Endothelial cell of umbilical vein (primary cell): Measurements from ENCODE around the gene BRINP2. TPM values are rescaled to one million over a fixed set of nuclear protein-coding genes. Genes with fewer than 3 reads are reported as not detected.

Source experiments
- BruUV-seq: library from RNA; stranded (reverse); fragments of 400-500 nt; replicated peaks from 2 replicates; lab custom pipeline; 2021; lab: Mats Ljungman, UMichigan
- CTCF ChIA-PET: fragments of 300-600, 350-600 bp; sonication (Branson Sonifier 250); formaldehyde crosslinking; loops from one replicate; lab custom pipeline; 2021; ENCODE audit warnings: antibody characterized with exemption, inconsistent platforms; lab: Charles Lee
- POLR2A ChIA-PET: fragments of 300-600, 350-600 bp; sonication (Branson Sonifier 250); formaldehyde crosslinking; loops from one replicate; lab custom pipeline; 2021; ENCODE audit warnings: antibody characterized with exemption, inconsistent platforms; lab: Charles Lee
- DNase-seq: peaks from one replicate; pipeline ENCODE4 v3.0.0-alpha.2; 2011; ENCODE audit warnings: low read depth, low spot score
- FAIRE-seq: peaks from 2 replicates; lab custom pipeline; 2011; peaks lifted over from hg19 to GRCh38; lab: Jason Lieb, UNC
- H2AFZ ChIP-seq: 2 replicates; pipeline ENCODE4 v1.6.0; 2012; ENCODE audit warnings: low read depth, low read length, control low read depth, inconsistent platforms
- H3K27ac ChIP-seq: 2 replicates; pipeline ENCODE4 v1.5.1; 2011; ENCODE audit warnings: low read depth, mild to moderate bottlenecking, control low read depth, low read length, moderate library complexity; ENCODE audit not compliant: insufficient read depth
- H3K27me3 ChIP-seq, 2 experiments: 2 replicates each; pipeline versions ENCODE4 v1.6.0 to v1.6.1; 2011; ENCODE audit warnings: low read length in 2 of 2, mixed read lengths in 1 of 2; ENCODE audit not compliant: control insufficient read depth in 2 of 2, insufficient read depth in 2 of 2
- H3K36me3 ChIP-seq, 2 experiments: 2 replicates in 1 of 2; 3 replicates in 1 of 2; pipeline ENCODE4 v1.5.1; 2011; ENCODE audit warnings: low read length in 2 of 2, mild to moderate bottlenecking in 1 of 2, moderate library complexity in 1 of 2; ENCODE audit not compliant: control insufficient read depth in 2 of 2, insufficient read depth in 2 of 2; ENCODE audit errors: extremely low read depth in 1 of 2
- H3K4me1 ChIP-seq: 3 replicates; pipeline ENCODE4 v1.5.1; 2011; ENCODE audit warnings: mild to moderate bottlenecking, low read length; ENCODE audit not compliant: control insufficient read depth, insufficient read depth; ENCODE audit errors: extremely low read depth
- H3K4me2 ChIP-seq: 2 replicates; pipeline ENCODE4 v1.6.1; 2011; ENCODE audit warnings: low read length, control low read depth, mixed read lengths; ENCODE audit not compliant: insufficient read depth
- H3K4me3 ChIP-seq, 3 experiments: fragments of 200-600 bp in 1 of 3; sonication (generic), shearing (Covaris generic) in 1 of 3; replicated peaks in 1 of 3; 2 replicates each; pipeline ENCODE4 v1.5.1; 2011 to 2016; ENCODE audit warnings: control low read depth in 3 of 3, low read length in 3 of 3, mild to moderate bottlenecking in 2 of 3, inconsistent platforms in 1 of 3, low read depth in 1 of 3, moderate library complexity in 1 of 3; ENCODE audit not compliant: insufficient read depth in 1 of 3
- H3K79me2 ChIP-seq: 2 replicates; pipeline ENCODE4 v1.6.0; 2012; ENCODE audit warnings: low read length, inconsistent platforms; ENCODE audit not compliant: control insufficient read depth, insufficient read depth
- H3K9ac ChIP-seq: replicated peaks from 2 replicates; pipeline ENCODE3; 2011; ENCODE audit warnings: low read length, control low read depth; ENCODE audit not compliant: insufficient read depth; ENCODE audit errors: extremely low read depth
- H3K9me1 ChIP-seq: replicated peaks from 3 replicates; pipeline ENCODE4 v1.6.0; 2011; ENCODE audit warnings: mild to moderate bottlenecking, low read length; ENCODE audit not compliant: control insufficient read depth, insufficient read depth; ENCODE audit errors: extremely low read depth
- H3K9me3 ChIP-seq: replicated peaks from 2 replicates; pipeline ENCODE4 v1.5.1; 2012; ENCODE audit warnings: low read length, inconsistent platforms; ENCODE audit not compliant: control insufficient read depth, insufficient read depth
- H4K20me1 ChIP-seq: replicated peaks from 2 replicates; pipeline ENCODE3; 2011; ENCODE audit warnings: mild to moderate bottlenecking, low read length; ENCODE audit not compliant: control insufficient read depth, insufficient read depth; ENCODE audit errors: extremely low read depth
- CTCF ChIP-seq, 2 donors: IDR thresholded peaks; 1 replicate in 1 of 2; 2 replicates in 1 of 2; pipeline ENCODE4 v1.5.1; 2011; ENCODE audit warnings: low read length in 2 of 2, mild to moderate bottlenecking in 2 of 2, moderate library complexity in 2 of 2, control low read depth in 1 of 2, inconsistent platforms in 1 of 2, low read depth in 1 of 2; ENCODE audit not compliant: insufficient read depth in 1 of 2; ENCODE audit errors: extremely low read depth in 1 of 2
- EZH2 ChIP-seq: IDR thresholded peaks from 2 replicates; pipeline ENCODE4 v1.6.1; 2012; ENCODE audit warnings: borderline replicate concordance, low read depth, mild to moderate bottlenecking, moderate library complexity, low read length, inconsistent platforms; ENCODE audit not compliant: severe bottlenecking
- FOS ChIP-seq: IDR thresholded peaks from 2 replicates; pipeline ENCODE4 v1.6.1; 2011; ENCODE audit warnings: mild to moderate bottlenecking, low read length, moderate library complexity, borderline replicate concordance; ENCODE audit not compliant: insufficient read depth
- GATA2 ChIP-seq: IDR thresholded peaks from 2 replicates; pipeline ENCODE4 v1.7.0; 2011; ENCODE audit warnings: low read depth, mild to moderate bottlenecking, moderate library complexity, mixed read lengths, low read length; ENCODE audit not compliant: insufficient read length, insufficient read depth
- JUN ChIP-seq: IDR thresholded peaks from 2 replicates; pipeline ENCODE4 v1.6.1; 2011; ENCODE audit warnings: borderline replicate concordance, low read depth; ENCODE audit not compliant: insufficient read length, insufficient read depth
- MYC ChIP-seq: IDR thresholded peaks from one replicate; pipeline ENCODE4 v1.6.1; 2011; ENCODE audit warnings: mild to moderate bottlenecking, low read depth, low read length
- POLR2A ChIP-seq: IDR thresholded peaks from 2 replicates; pipeline ENCODE4 v1.6.1; 2012; ENCODE audit warnings: low read depth, mild to moderate bottlenecking, control low read depth, low read length
- POLR2AphosphoS5 ChIP-seq: IDR thresholded peaks from 2 replicates; pipeline ENCODE4 v1.6.1; 2012; ENCODE audit warnings: low read depth, mild to moderate bottlenecking, control low read depth, low read length, moderate library complexity; ENCODE audit not compliant: insufficient read depth
- dilution Hi-C: fragments of 300-500 bp; cut with MboI; formaldehyde crosslinking; loops from one replicate; pipeline ENCODE4 v1.15.0; 2019; ENCODE audit warnings: low sequenced_read_pairs; ENCODE audit not compliant: extremely low pct_ligation_motif_present
- intact Hi-C: fragments of 100-400 bp; cut with micrococcal nuclease; formaldehyde crosslinking; loops from one replicate; pipeline ENCODE4 v1.10.0; 2022
- polyA plus RNA-seq, 4 experiments: library from polyadenylated mRNA; depleted of rRNA in 3 of 4; stranded (reverse) in 3 of 4; unstranded in 1 of 4; fragments of >200 nt; gene quantifications; 2 replicates each; pipeline versions ENCODE4 v1.2.1 to v1.2.3, GENCODE V29; 2011 to 2012; ENCODE audit warnings: missing spikeins in 1 of 4
- total RNA-seq: library from RNA; stranded (reverse); gene quantifications from 2 replicates; pipeline ENCODE4 v1.2.3, GENCODE V29; 2021
- TF ChIP-seq, protein P1 (sequence below): IDR thresholded peaks from 2 replicates; pipeline ENCODE4 v1.6.1; 2011; ENCODE audit not compliant: insufficient read depth, insufficient read length

BRINP2 gene
- total and polyA plus RNA-seq, 2 donors (not counting 3 experiments of a cell fraction or from before 2014, with no cell fraction given) = not detected

DNA sequence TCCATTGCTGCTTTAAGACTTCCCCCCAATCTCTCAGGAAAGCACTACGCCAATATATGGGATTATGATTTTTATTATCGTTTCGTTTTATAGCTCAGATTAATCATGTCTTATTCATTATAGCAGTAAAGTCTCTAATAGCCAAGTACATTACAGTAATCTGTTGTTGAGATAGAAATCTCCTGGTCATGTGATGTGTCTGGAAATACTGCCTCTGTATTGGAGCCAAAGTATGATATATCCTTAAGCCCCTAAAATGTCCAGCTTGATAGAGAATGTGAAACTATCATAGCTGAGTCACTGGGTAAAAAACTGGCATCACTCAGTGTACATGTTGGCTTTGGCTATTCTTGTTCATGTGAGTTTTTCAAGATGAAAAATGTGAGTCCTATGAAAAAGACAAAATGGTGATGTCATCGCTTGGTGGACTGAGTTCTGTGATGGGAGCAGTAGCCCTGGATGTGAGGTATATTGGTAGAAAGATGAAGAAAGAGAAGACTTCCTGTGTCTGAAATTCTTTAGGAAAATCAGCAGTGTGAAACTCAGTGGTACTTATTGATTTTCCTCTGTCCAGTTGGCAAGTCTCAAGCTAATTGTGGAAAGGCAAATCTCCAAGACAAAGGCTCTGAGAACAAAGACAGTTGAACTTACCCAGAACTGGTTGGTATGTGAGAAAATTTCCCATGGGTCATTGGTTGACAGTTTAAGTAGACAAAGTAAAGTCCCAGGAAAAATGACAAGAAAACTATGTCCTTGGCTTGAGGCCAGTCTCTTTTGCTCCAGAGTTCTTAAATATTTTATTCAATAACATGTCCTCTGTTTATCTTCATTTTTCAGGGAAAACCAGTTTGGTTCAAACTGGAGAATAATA is 76.2 kb downstream of the BRINP2 start:
- intact Hi-C loops (no loop called here), dilution Hi-C loops (no loop called here)
- no peak overlapping the region for H2AFZ ChIP-seq
- H3K79me2 ChIP-seq = no peaks in the 10 kb centered on the region
- no peaks in the 10 kb centered on the region for H3K4me1 ChIP-seq
- ChIA-PET POLR2A (no interaction called here), CTCF (no interaction called here)
- no peaks in the 10 kb centered on the region for H3K9me3 ChIP-seq
- no peaks in the 10 kb centered on the region for H3K36me3 ChIP-seq
- DNase-seq = no peak
- no peaks in the 10 kb centered on the region for H4K20me1 ChIP-seq
- no peak overlapping the region for H3K4me2 ChIP-seq
- no peak overlapping the region for H3K9ac ChIP-seq
- TF ChIP-seq EZH2 (no peak), FOS (no peak), GATA2 (no peak), POLR2AphosphoS5 (no peak), MYC (no peak), CTCF (IDR thresholded peaks at IDR 0.05; ENCODE audit: extremely low read depth in 1 of 2, insufficient read depth in 1 of 2, low read depth in 1 of 2, low read length in 2 of 2) (no peak), JUN (no peak), POLR2A (no peak)
- TF ChIP-seq, protein P1, sequence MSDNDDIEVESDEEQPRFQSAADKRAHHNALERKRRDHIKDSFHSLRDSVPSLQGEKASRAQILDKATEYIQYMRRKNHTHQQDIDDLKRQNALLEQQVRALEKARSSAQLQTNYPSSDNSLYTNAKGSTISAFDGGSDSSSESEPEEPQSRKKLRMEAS = no peak
- FAIRE-seq = no peak
- H3K9me1 ChIP-seq = no peaks in the 10 kb centered on the region
- no peak overlapping the region for H3K27ac ChIP-seq
- BruUV-seq = no TSS peak
- no peak overlapping the region for H3K4me3 ChIP-seq
- H3K27me3 ChIP-seq = no peaks in the 10 kb centered on the region
